NOMO-1 treated with dmso at 0.1 percent for 144 hours (cell line): ENCODE results near the gene HTD2.
"Not testable (repeated sequence)": the region's sequence is repeated elsewhere in the genome, so short reads cannot be mapped to it uniquely, and the experiment has no call there.

Source experiments
- DNase-seq: peaks from one replicate; lab custom pipeline; 2025; ENCODE audit not compliant: unreplicated experiment; lab: John Stamatoyannopoulos, UW

Gene HTD2

GRCh38 chr3:58305882-58306711, at the start of gene HTD2, which contains the start of gene RPP14:
Gene HTD2 (plus strand): TSS chr3:58306520. CDS start chr3:58317614, 11,094 bp downstream.
Gene RPP14 (plus strand): TSS chr3:58306245. CDS start chr3:58310330, 4,085 bp downstream.
- peak; percentile 95 for DNase-seq

DNA sequence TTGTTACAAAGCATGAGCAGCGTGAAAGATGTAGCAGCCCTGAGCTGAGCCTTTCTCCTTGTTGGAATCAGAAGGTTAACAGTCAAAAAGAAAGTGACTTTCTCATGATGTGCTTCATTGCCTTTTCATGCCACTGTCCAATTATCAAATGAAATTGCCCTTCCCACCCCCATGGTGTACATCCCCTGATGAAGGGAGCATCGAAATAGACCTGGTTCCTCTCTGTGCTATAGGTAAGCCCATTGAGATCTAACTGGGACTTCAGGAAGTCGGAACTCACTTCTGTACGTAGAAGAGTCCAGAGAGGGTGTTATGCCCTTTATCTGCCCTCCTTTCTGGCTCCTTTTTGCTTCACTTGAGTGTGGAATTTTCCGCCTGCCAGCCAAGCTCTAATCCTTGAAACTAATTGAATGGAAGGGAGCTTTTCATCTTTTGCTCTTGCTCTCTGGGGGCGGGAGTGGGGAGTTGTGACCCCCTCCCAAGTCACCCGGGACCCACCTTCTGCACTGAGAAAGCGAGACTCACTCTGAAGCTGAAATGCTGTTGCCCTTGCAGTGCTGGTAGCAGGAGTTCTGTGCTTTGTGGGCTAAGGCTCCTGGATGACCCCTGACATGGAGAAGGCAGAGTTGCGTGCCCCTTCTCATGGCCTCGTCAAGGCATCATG, 47.8 kb upstream of the HTD2 start:
- no peak for DNase-seq

DNA sequence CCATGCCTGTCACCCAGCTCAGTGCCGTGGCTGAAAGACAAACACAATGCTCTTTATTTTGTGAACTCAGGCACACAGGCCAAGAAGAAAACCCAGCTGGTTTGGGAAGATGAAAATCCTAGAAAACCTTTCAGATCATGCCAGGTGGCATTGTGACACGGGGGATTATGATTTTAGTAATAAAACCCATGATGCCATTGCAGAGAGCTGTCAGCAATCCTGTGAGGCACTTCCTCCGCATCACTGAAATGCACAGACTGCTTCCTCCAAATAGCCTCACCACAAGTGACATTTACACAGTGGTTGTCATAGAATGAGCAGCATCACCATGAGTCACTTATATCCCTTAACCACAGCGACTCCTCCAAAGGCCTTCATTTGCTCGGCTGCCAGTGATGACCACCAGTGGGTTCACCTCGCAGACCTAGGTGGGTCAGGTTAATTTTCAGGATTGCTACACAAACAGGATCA, 46.0 kb upstream of the HTD2 start:
- DNase-seq, result peak; percentile 25

DNA sequence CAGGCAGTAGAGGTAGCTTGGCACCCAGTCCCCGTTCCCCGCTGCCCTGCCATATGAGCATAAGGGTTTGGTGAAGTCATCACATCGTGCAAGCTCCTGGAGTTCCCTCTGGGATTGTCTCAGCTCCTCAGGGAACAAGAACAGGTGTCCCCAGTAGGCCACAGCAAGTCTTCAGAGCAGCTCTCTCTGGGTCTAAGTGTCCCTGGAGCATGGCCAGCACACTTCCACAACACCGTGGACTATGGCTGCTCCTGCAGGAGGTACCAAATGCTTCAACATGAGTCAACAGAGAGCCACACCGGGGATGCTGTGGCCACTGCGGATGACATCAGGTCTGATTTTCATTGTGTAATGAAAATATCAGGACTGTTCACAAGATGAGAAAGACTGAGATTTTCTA, 45.6 kb upstream of the HTD2 start:
- no peak for DNase-seq

DNA sequence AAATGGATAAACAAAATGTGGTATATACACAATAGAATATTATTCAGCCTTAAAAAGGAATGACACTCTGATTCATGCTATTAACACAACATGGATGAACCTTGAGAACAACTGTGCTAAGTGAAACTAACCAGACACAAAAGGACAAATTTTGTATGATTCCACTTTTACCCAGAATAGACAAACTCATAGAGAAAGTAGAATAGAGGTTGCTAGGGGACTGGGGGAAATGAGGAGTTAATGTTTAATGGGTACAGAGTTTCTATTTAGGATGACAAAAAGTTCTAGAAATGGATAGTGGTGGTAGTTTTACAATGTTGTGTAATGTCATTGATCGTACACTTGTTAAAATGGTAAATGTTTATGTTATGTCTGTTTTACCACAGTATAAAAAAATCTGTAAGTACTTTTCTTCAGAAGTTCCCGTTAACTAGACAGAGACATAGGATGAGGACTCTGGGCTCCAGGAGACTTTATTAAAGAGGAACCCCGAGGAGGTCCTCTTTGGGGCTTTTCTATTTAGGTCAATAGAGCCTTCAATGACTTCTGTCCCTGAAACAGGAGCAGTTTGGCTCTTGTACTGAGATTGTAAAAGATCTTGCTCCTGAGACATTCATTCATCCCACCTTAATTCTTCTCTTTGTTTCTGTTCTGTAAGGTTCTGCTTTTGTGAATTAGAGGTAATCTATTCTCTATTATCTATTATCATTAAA, 44.2 kb upstream of the HTD2 start:
- DNase-seq, result no peak

GRCh38 chr3:58266577-58266976, 39.7 kb upstream of the HTD2 start:
- no peak for DNase-seq

- not testable (repeated sequence) for DNase-seq
These were observed 38.8 kb upstream of the HTD2 start for GRCh38 chr3:58267543-58267942.

GRCh38 chr3:58269356-58269755, 37.0 kb upstream of the HTD2 start:
- no peak for DNase-seq

DNA sequence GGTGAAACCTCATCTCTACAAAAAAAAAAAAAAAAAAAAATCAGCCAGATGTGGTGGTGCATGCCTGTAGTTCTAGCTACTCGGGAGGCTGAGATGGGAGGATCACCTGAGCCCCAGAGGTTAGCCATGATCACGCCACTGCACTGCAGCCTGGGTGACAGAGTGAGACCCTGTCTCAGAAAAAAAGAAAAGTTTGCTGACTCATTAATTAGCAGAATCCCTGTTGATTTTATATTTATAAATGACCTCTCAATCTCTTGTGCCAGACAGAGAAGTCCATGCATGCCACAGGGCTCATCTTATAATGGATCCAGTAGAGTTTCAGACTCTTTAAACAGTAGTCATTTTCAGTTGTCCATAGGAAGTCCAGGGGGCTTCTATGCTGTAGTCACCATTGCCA, 35.8 kb upstream of the HTD2 start:
- DNase-seq, result no peak

GRCh38 chr3:58271901-58272501, 34.3 kb upstream of the HTD2 start:
- peak; percentile 58 for DNase-seq

- DNase-seq, result no peak
These were observed 33.4 kb upstream of the HTD2 start for GRCh38 chr3:58272891-58273290.

DNA sequence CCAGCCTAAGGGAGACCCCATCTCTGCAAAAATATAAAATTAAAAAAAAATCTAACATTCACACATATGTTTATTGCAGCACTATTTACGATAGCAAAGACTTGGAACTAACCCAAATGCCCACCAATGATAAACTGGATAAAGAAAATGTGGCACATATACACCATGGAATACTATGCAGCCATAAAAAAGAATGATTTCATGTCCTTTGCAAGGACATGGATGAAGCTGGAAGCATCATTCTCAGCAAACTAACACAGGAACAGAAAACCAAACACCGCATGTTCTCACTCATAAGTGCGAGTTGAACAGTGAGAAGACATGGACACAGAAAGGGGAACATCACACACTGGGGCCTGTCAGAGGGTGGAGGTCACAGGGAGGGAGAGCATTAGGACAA, 33.0 kb upstream of the HTD2 start:
- not testable (repeated sequence) for DNase-seq

DNA sequence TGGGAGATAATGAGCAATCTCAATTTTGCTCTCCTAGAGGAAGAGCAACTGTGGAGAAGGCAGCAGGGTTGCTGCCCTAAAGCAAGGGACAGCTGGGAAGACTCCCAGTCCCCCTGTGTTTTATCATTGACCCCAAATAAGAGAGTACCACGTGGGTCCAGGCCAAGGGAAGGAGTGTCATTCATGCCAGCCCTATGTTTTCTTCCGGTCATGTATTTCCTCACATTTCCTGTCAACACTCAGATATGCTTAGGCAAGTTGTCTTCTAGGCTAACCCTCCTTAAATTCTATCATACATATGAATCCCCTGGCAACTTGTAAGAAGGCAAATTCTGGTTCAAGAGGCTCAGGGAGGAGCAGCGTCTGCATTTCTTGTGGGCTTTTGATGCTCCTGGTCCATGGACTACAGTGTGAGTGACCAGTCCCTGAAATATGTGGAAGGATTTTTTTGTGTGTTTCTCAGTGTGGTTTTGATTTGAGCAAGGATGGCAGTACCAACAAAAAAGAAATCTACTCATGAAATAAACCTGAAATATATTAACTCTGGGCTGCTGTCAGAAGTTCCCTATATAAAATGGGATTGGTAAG, 32.2 kb upstream of the HTD2 start:
- no peak for DNase-seq

GRCh38 chr3:58281069-58281468, 25.3 kb upstream of the HTD2 start:
- no peak for DNase-seq

GRCh38 chr3:58285334-58285733, 21.0 kb upstream of the HTD2 start:
- DNase-seq, result no peak

GRCh38 chr3:58287354-58287753, 19.0 kb upstream of the HTD2 start:
- DNase-seq, result no peak

DNA sequence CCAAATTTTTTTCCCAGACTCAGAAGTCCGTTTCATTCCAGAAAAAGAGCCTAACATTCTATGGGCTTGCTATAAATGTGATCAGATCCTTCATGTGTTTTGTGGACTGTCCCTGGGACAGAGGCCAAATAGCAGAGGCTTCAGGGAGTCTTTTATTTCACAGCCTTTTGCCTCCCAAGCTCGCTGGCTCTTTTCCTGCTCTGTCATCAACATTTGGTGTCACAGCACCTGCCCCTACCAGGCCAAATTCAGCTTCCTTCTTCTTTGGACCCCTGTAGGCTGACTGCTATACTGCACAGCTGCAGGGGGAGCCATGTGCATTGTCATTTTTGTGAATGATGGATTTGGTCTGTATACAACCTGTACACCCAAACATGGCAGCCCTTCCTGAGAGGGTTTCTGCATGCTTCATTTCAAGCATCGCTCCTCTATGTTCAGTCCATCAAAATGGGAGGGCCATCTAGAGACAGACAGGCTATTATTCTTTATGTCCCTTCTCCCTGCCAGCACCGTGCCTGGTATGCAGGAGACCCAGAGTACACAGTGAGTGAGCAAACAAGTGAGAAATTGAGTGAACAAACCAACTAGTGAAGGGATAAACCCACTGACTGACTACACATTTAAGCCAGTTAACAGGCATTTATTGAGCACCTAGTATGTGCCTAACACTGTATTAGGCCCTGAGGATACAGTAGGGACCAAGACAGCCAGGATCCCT, 18.1 kb upstream of the HTD2 start:
- no peak for DNase-seq

DNA sequence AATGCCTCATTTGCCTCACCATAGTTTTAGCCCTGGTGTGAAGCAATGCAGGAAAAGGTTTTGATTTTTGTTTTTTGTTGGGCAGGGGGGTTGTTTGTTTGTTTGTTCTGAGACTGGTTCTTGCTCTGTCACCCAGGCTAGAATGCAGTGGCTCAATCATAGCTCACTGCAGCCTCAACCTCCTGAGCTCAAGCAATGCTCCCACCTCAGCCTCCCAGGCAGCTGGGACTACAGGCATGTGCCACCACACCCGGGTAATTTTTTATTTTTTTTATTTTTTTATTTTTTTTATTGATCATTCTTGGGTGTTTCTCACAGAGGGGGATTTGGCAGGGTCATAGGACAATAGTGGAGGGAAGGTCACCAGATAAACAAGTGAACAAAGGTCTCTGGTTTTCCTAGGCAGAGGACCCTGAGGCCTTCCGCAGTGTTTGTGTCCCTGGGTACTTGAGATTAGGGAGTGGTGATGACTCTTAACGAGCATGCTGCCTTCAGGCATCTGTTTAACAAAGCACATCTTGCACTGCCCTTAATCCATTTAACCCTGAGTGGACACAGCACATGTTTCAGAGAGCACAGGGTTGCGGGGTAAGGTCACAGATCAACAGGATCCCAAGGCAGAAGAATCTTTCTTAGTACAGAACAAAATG, 17.2 kb upstream of the HTD2 start:
- not testable (repeated sequence) for DNase-seq

DNA sequence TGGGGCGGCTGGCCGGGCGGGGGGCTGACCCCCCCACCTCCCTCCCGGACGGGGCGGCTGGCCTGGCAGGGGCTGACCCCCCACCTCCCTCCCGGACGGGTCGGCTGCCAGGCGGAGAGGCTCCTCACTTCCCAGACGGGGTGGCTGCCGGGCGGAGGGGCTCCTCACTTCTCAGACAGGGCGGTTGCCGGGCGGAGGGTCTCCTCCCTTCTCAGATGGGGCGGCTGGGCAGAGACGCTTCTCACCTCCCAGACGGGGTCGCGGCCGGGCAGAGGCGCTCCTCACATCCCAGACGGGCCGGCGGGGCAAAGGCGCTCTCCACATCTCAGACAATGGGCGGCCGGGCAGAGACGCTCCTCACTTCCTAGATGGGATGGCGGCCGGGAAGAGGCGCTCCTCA, 15.9 kb upstream of the HTD2 start:
- DNase-seq, result not testable (repeated sequence)
